ENCODE results near the gene ZSCAN16.
"Not testable (repeated sequence)": the region's sequence is repeated elsewhere in the genome, so short reads cannot be mapped to it uniquely, and the experiment has no call there.

Gene ZSCAN16

DNA sequence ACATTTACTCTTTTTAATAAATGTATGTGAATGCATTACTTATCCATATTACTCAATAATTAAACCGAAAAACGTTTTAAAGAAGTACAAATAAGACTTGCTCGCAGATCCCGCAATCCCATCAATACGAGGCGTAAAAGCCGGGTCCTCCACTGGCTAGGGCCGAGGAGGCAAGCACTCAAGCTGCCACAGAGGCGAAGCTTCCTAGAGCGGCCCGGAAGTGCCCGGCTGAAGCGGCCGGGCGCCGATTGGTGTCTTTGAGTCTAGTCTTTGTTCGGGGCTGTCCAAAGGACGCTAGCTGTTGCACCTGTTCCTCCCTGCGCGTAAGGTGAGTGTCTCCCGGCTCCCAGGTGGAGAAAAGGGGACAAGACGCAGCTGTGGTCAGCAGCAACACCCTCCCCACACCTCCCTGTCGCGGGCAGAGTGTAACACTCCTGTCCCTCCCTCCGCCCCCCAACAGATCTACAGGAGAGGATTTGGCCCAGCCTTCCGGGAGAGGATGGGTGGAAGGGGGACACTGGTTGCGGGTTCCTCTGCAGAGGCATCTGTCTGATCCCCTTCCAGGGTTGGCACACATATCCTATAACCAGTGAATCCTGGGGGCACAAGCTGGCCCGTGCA is at the start of gene ZSCAN16:
ZSCAN16 (plus strand) TSS at position 260 of the 621 bp plus-strand sequence. CDS start 835 bp downstream, outside the sequence.
- peak; percentile 90 for DNase-seq

DNA sequence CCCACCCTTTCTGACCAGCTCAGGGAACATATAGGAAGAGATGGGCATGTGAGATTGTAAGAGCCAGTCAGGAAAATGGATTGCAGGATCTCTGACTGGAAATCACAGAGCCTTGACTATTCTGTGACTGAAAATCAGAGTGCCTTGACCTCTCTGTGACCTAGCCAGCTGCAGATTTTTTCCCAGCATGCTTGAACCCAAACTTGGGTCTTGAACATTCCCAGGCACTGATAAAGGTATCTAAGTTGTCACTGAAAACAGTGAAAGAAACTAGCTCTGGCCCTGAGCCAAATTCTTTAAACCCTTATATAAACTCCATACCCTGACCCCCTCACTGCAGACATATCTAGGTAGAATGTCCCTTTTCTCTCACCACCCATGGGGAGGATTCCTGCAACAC is 46.4 kb upstream of the ZSCAN16 start:
- no peak for DNase-seq

DNA sequence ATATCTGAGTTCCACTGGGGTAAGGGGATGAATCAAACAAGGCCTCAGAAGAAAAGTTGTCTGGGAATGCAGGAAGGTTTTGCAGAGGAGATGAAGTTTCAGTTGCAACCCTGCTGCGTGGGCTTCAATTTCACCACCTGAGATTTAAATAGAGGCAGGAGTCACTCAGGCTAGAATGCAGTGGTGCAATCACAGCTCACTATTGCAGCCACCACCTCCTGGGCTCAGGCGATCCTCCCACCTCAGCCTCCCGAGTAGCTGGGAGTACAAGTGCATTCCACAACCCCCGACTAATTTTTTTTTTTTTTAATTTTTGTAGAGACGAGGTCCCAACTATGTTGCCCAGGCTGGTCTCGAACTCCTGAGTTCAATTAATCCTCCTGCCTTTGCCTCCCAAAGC is 45.6 kb upstream of the ZSCAN16 start:
- no peak for DNase-seq

DNA sequence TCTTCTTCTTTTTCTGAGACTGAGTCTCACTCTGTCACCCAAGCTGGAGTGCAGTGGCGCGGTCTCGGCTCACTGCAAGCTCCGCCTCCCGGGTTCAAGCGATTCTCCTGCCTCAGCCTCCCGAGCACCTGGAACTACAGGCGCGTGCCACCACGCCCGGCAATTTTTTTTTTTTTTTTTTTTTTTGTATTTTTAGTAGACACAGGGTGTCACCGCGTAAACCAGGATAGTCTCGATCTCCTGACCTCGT is 44.1 kb upstream of the ZSCAN16 start, which contains the start of gene ZNF165:
ZNF165 (plus strand) TSS at position 188 of the 250 bp plus-strand sequence. CDS start 4,913 bp downstream, outside the sequence.
- not testable (repeated sequence) for DNase-seq

GRCh38 chr6:28080631-28081485 is 43.6 kb upstream of the ZSCAN16 start:
- DNase-seq, result peak; percentile 96

DNA sequence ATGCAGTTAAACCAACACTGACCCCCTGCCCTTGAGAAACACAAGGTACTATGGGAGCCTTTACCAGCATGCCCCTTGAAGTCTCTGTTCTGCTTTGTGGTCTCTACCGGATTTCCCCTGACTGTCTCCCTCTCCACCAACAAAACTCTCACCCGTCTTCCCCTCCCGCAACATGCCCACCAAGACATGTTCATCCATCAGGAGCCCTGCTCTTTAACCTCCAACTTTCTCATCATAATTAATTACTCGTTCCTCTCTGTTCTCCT is 43.0 kb upstream of the ZSCAN16 start:
- no peak for DNase-seq

DNA sequence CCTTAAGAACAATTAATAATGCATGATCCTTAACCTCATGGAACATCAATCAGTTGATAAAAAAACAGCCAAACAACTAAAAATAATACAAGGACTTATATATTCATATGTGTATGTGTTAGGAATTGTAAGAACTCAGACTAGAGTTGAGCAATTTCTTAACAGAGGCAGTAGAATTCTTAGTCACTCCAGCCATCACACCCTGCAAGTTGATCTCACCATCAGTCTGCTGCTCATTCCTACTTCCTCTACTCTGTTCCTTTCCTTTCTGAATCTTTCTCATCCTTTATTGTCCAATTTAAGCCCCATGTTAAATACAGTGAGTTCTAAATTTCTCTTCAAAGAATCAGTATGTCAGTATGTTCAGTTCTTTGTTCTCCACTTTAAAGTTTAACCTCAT is 41.5 kb upstream of the ZSCAN16 start:
- DNase-seq, result no peak

DNA sequence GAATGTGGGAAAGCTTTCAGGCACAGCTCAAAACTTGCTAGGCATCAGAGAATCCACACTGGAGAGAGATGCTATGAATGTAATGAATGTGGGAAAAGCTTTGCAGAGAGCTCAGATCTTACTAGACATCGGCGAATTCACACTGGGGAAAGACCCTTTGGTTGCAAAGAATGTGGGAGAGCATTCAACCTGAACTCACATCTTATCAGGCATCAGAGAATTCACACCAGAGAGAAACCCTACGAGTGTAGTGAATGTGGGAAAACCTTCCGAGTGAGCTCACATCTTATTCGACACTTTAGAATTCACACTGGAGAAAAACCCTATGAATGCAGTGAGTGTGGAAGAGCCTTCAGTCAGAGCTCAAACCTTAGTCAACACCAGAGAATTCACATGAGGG is 35.4 kb upstream of the ZSCAN16 start:
- DNase-seq, result no peak

GRCh38 chr6:28090917-28091586 is 33.4 kb upstream of the ZSCAN16 start:
- DNase-seq, result no peak

GRCh38 chr6:28102222-28102621 is 22.2 kb upstream of the ZSCAN16 start:
- DNase-seq, result not testable (repeated sequence)

GRCh38 chr6:28102699-28103098 is 21.7 kb upstream of the ZSCAN16 start:
- not testable (repeated sequence) for DNase-seq

DNA sequence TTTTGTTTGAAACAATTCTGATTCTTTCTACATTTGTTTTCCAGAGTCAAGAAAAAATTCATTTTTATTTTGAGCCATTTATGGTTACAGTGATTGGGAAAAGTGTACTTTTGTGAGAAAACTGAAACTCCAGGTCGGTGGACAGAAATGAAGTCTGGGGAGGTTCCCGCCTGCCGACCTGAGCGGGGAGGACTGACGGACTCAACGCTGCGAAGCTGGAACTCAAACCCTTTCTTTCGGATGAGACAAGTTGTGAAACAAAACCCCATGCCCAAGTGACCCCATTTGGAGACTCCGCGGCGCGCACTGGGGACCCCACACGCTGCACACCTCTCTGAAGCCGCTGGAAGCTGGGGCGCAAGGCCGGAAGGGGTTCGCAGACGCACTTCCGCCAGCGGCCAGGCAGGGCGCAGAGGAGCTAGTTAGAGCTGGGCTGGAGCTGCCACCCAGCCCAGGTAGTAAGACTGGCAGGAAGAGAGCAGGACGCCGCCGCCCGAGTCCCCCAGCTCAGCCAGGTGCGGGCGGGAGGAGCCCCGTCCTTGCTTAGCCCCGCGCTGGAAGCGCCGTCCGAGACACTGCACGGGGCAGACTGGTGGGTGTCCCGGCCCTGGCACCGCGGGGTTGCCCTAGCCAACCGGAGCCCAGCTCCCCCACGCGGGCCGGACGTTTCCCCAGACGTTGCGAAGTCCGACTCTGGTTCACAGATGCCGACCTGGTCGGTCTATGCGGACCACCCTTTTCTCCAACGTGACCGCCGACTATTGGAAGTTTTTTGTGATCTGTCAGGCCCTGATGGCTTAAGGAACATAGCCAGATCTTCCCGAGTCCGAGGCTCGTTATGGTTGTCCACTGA is 19.8 kb upstream of the ZSCAN16 start:
- peak; percentile 83 for DNase-seq

DNA sequence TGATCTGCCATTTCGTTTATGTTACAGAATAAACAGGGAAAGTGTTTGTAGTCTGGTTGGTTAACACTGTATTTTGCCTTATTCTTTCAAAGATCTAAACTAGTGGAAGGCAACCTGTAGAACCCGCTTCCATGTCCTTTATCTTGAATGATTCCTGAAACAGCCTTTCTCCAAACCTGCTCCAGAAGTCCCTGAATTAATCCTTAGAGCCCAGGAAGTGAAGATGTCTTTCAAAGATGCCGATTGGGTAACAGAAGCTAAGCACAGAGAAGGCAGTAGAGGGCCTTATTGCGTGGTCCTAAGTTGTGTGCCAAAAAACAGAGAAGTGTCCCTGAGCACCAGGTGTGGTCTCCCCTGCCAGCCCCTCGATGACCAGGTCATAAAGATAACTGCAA is 19.2 kb upstream of the ZSCAN16 start:
- DNase-seq, result peak; percentile 25

- DNase-seq, result no peak
These were observed 16.9 kb upstream of the ZSCAN16 start for GRCh38 chr6:28107506-28107905.

DNA sequence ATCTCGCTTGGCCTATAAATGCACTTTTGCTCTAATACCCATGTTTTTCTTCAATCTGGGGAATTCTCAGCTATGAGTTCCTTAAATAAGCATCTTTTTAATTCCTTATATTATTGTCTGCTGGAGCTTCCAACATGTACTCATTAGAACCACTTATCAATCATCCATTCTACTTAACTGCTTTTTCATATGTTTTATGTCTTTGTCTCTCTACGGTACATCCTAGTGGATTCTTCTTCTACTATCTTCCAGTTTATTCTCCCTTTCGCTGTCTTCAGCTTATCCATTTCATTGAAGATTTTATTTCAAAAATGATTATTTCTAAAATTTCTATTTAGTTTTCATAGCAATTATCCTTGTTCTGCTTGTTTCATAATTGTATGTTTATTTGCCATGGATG is 12.4 kb upstream of the ZSCAN16 start:
- DNase-seq, result no peak

DNA sequence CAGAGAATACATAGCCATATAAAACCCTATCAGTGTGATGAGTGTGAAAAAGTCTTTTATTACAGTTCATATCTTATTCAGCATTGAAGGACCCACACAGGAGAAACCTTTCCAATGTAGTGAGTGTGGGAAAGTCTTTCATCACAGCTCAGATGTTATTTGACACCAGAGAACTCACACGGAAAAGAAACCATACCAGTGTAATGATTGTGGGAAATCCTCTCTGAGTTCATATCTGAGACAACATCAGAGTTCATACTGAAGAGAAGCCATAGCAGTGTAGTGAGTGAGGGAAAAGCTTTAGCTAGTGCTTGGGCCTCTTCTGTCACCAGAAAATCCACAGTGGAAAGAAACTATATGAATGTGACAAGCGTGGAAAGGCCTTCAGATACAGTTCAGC is 8.6 kb upstream of the ZSCAN16 start:
- DNase-seq, result no peak

DNA sequence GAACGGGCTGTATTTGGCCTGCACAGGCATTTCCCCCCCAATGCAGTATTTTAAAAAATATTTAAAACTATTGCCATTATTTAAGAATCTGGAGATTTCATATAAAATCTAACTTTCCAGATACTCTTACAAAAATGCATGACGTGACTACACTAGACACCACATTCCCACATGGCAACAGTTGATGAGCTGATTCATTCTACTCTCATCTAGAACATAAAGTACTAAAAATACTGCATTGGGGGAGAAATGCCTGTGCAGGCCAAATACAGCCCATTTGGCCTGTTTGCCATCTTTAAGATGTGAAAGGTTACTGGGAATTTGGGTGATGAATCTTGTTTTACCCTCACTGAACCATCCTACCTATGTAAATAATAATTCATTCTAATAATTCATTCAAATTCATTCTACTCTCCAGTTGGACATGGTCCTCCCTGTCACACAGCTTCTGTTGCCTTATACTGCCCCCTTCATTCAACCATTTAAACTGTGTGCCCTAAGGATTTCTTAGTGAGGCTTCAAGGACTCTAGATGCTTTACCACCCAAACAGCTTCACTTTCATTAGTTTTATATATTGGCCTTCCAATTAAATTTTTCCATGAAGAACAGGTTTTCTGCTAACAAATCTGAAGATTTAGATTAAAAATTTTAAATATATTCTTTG is 6.9 kb upstream of the ZSCAN16 start:
- no peak for DNase-seq

GRCh38 chr6:28118217-28118616 is 6.2 kb upstream of the ZSCAN16 start:
- no peak for DNase-seq

DNA sequence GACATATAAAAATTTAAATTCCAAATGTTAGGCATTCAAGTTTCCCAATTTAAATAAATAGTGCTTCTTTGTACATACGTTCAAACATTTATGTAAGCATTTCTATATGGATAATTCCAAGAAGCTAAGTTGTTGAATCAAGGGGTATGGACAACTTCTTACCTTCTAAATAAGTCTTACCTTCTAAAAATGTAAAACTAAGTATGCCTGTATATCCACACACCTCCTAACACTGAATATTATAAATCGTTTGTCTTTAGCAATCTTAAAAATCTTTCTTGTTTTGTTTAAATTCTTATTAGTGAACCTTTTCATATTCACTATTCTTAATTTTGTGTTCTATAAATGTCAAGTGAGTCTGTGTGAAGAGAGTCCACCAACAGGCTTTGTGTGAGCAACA is 2.5 kb upstream of the ZSCAN16 start:
- no peak for DNase-seq

DNA sequence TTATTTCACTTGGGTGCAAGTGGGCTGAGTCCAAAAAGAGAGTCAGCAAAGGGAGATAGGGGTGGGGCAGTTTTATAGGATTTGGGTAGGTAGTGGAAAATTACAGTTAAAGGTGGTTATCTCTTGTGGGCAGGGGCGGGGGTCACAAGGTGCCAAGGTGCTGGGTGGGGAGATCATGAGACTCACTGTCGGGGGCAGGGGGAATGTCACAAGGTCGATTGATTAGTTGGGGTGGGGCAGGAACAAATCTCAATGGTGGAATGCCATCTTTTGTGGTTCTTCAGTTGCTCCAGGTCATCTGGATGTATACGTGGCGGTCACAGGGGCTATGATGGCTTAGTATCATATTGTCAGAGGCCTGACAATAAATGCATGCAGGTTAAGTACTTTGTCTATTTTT is 2.1 kb upstream of the ZSCAN16 start:
- not testable (repeated sequence) for DNase-seq

DNA sequence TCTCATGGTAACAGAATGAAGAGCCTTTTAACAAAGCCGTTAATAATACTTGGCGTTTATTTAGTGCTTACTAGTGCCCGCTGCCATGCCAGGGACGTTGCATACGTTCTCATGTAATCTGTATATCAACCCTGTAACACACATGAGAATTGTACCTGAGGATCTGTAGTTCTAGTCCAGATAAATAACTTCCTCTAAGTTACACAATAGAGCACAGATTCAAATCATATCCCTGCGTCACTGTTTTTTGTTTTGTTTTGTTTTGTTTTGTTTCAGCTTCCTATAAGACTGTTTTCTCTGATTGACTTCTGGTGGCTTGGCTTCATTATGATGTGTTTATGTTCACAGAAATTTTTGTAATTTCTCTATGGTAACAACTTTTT is 553 bp downstream of the ZSCAN16 start:
- DNase-seq, result no peak

- no peak for DNase-seq
These were observed 992 bp downstream of the ZSCAN16 start for GRCh38 chr6:28125401-28125800.

GRCh38 chr6:28134015-28134414 is 9.6 kb downstream of the ZSCAN16 start:
- DNase-seq, result peak; percentile 20

Data from NCI-H2171 treated with DMSO at 0.1 percent for 48 hours (cell line).